Loucy (cell line): ENCODE measurements around the gene ATXN7L1.

Source experiments
- EZH2phosphoT487 ChIP-seq: fragments of 200-600 bp; IDR thresholded peaks from 2 replicates; pipeline ENCODE4 v1.6.1; 2018; ENCODE audit warnings: antibody characterized with exemption, mild to moderate bottlenecking, moderate library complexity, borderline replicate concordance
- TF ChIP-seq, protein P1 (sequence below): fragments of 200-600 bp; sonication (generic); conservative IDR thresholded peaks from 2 replicates; pipeline ENCODE4 v1.5.1; 2014; ENCODE audit warnings: mild to moderate bottlenecking, antibody characterized with exemption, low read length

DNA sequence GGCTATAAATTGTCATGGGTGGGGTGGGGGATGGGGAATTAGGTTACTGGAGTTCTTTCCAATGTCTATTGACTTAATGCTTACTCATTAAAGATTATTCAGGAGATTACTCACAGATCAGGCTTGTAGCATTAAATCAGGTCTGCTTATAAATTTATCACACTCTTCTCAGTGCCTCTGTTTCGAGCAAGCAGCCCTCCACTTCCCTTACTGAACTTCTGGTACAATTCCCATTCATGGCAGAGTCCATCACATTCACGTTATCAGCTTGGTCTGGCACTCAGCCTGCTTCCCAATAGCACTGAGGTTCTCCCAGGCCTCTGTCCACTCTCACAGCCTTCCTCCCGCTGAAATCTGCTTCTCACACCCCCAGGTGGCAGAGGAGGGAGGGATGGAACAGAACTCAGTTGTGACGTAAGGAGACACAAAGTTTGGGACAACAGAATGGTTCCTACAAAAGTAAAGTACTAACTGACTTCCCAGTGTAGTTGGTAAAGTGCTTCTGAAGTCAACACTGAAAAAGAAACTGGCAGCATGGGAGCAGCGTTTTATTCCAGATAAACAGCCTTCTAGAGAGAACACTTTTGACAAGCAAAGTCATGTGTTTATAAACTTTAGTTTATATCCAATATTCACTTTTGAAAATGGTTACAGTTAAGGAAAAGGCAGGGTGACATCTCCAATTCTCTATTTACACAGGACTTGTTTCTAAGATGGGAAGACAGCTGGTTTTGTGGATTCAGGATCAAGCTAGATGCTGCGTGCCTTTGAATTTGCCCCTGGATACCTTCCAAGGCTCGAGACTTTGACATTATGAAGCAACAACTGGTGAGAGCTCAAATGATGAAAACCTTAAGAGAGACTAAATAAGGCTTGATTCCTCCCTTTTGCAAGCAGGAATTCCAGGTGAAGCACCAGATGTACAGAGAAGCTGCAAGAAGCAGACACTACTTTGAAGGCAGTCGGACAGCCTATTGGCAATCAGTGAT is 81.4 kb downstream of the ATXN7L1 start:
- TF ChIP-seq, protein P1, sequence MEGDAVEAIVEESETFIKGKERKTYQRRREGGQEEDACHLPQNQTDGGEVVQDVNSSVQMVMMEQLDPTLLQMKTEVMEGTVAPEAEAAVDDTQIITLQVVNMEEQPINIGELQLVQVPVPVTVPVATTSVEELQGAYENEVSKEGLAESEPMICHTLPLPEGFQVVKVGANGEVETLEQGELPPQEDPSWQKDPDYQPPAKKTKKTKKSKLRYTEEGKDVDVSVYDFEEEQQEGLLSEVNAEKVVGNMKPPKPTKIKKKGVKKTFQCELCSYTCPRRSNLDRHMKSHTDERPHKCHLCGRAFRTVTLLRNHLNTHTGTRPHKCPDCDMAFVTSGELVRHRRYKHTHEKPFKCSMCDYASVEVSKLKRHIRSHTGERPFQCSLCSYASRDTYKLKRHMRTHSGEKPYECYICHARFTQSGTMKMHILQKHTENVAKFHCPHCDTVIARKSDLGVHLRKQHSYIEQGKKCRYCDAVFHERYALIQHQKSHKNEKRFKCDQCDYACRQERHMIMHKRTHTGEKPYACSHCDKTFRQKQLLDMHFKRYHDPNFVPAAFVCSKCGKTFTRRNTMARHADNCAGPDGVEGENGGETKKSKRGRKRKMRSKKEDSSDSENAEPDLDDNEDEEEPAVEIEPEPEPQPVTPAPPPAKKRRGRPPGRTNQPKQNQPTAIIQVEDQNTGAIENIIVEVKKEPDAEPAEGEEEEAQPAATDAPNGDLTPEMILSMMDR = no peak
- no peak for TF ChIP-seq EZH2phosphoT487
